Measurements from ENCODE around the gene NCAM2.

NCAM2 gene

DNA sequence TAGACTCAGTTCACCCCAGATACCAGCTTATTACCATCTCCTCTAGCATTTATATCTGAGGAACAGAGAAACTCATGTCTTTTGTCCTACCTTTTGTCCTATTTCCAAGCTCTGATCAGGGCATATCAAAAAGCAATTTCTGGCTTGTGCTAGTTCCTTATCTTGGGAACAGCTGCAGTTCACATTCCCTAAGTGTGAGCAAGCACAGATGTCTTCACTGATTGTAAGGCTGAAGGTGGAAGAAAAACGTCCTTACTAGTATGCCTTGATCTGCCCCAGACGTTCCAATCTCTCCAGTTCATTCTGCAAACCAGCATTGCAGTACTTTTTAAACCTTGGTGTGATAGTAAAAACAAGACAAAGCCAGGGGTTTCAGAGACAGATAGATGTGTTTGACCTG, 139.8 kb downstream of the NCAM2 start:
- TF ChIP-seq, protein P1, sequence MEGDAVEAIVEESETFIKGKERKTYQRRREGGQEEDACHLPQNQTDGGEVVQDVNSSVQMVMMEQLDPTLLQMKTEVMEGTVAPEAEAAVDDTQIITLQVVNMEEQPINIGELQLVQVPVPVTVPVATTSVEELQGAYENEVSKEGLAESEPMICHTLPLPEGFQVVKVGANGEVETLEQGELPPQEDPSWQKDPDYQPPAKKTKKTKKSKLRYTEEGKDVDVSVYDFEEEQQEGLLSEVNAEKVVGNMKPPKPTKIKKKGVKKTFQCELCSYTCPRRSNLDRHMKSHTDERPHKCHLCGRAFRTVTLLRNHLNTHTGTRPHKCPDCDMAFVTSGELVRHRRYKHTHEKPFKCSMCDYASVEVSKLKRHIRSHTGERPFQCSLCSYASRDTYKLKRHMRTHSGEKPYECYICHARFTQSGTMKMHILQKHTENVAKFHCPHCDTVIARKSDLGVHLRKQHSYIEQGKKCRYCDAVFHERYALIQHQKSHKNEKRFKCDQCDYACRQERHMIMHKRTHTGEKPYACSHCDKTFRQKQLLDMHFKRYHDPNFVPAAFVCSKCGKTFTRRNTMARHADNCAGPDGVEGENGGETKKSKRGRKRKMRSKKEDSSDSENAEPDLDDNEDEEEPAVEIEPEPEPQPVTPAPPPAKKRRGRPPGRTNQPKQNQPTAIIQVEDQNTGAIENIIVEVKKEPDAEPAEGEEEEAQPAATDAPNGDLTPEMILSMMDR (IDR thresholded peaks at IDR 0.05; ENCODE audit: insufficient read depth, low read length), result no peak
- TF ChIP-seq SPI1 (IDR thresholded peaks at IDR 0.05; ENCODE audit: borderline replicate concordance, low read depth), result no peak
- TF ChIP-seq, protein P2, sequence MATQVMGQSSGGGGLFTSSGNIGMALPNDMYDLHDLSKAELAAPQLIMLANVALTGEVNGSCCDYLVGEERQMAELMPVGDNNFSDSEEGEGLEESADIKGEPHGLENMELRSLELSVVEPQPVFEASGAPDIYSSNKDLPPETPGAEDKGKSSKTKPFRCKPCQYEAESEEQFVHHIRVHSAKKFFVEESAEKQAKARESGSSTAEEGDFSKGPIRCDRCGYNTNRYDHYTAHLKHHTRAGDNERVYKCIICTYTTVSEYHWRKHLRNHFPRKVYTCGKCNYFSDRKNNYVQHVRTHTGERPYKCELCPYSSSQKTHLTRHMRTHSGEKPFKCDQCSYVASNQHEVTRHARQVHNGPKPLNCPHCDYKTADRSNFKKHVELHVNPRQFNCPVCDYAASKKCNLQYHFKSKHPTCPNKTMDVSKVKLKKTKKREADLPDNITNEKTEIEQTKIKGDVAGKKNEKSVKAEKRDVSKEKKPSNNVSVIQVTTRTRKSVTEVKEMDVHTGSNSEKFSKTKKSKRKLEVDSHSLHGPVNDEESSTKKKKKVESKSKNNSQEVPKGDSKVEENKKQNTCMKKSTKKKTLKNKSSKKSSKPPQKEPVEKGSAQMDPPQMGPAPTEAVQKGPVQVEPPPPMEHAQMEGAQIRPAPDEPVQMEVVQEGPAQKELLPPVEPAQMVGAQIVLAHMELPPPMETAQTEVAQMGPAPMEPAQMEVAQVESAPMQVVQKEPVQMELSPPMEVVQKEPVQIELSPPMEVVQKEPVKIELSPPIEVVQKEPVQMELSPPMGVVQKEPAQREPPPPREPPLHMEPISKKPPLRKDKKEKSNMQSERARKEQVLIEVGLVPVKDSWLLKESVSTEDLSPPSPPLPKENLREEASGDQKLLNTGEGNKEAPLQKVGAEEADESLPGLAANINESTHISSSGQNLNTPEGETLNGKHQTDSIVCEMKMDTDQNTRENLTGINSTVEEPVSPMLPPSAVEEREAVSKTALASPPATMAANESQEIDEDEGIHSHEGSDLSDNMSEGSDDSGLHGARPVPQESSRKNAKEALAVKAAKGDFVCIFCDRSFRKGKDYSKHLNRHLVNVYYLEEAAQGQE (IDR thresholded peaks at IDR 0.05; ENCODE audit: insufficient replicate concordance, low read depth), result no peak
- TF ChIP-seq POLR2AphosphoS5 (IDR thresholded peaks at IDR 0.05; ENCODE audit: low read depth), result no peak
- TF ChIP-seq GABPA (IDR thresholded peaks at IDR 0.05; ENCODE audit: low read depth), result no peak
- Histone ChIP-seq H3K27me3 (ENCODE audit: insufficient read depth, poor library complexity, severe bottlenecking) (no peaks in the 10 kb centered on the region), H3K4me3 (replicated peaks; ENCODE audit: insufficient read depth, low read length) (no peak overlapping the region), H3K27ac (replicated peaks) (no peak overlapping the region)
- DNase-seq (ENCODE audit: low read depth in 1 of 2, low spot score in 1 of 2), result no peak

DNA sequence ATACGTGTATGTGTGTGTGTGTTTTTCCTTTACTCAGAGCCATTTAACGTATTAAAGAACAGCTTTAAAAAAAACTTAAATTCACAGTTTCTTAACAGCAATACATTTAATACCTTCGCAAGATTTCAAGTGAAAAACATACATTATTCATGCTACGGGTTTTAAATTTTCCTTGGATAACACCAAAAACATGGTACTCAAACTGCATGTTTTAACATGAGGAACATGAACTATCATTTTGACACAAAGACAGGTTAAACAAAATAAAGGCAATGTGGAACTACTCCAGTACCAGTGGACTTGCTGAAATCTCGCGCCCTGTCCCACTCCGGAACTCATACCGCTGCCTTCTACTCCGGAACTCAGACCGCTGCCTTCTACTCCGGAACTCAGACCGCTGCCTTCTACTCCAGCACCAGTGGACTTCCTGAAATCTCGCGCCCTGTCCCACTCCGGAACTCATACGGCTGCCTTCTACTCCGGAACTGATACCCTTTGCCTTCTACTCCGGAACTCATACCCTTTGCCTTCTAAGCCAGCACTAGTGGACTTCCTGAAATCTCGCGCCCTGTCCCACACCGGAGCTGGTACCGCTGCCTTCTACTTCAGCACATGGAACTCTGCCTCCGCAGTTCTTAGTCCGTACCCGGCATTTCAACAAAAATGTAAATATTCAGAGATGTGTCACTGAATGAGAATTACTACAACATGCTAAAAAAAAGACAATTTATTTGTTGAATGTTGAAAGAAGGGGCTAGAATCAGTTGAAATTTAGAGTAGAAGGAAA, 148.6 kb downstream of the NCAM2 start:
- H3K27ac ChIP-seq (replicated peaks), result no peak overlapping the region
- no peaks in the 10 kb centered on the region for H3K27me3 ChIP-seq (ENCODE audit: insufficient read depth, poor library complexity, severe bottlenecking)
- no peak overlapping the region for H3K4me3 ChIP-seq (replicated peaks; ENCODE audit: insufficient read depth, low read length)
- TF ChIP-seq GABPA (IDR thresholded peaks at IDR 0.05; ENCODE audit: low read depth) (no peak), POLR2AphosphoS5 (IDR thresholded peaks at IDR 0.05; ENCODE audit: low read depth) (no peak)
- TF ChIP-seq, protein P1 (IDR thresholded peaks at IDR 0.05; ENCODE audit: insufficient read depth, low read length), result no peak
- DNase-seq (ENCODE audit: low read depth in 1 of 2, low spot score in 1 of 2), result no peak

DNA sequence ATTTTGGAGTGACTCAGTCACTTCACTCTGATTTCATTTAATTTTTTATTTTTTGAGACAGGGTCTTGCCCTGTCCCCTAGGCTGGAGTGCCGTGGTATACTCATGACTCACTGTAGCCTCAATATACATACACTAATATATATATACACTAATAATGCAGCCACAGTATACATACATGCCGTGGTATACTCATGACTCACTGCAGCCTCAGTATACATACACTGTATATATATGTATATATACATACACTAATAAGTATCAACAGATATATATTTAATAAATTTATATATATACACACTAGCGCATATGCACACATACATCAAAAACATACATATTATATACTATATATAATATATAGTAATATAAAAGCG, 149.2 kb downstream of the NCAM2 start:
- TF ChIP-seq, protein P2 (IDR thresholded peaks at IDR 0.05; ENCODE audit: insufficient replicate concordance, low read depth), result no peak
- TF ChIP-seq, protein P1 (IDR thresholded peaks at IDR 0.05; ENCODE audit: insufficient read depth, low read length), result no peak
- TF ChIP-seq GABPA (IDR thresholded peaks at IDR 0.05; ENCODE audit: low read depth), result no peak
- no peak for TF ChIP-seq SPI1 (IDR thresholded peaks at IDR 0.05; ENCODE audit: borderline replicate concordance, low read depth)
- TF ChIP-seq POLR2AphosphoS5 (IDR thresholded peaks at IDR 0.05; ENCODE audit: low read depth), result no peak
- DNase-seq (ENCODE audit: low read depth in 1 of 2, low spot score in 1 of 2), result no peak
- H3K4me3 ChIP-seq (replicated peaks; ENCODE audit: insufficient read depth, low read length), result no peak overlapping the region

DNA sequence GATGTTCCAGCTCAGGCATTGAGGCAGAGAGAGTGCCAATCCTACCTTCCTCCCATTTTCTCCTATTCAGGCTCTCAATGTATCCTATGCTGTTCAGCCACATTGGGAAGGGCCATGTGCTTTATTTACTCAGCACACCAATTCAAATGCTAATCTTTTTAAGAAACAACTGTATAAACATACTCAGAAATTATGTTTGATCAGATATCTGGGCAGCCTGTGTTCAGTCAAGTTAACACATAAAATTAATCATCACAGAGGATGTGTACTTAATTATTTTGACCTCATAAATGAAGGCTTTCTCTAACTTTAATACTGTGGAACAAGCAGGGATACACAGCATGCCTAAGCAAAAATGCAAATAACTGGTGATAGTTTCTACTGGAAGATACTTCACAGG, 149.8 kb downstream of the NCAM2 start:
- DNase-seq (ENCODE audit: low read depth in 1 of 2, low spot score in 1 of 2), result no peak
- no peak overlapping the region for H3K27ac ChIP-seq (replicated peaks)
- H3K4me3 ChIP-seq (replicated peaks; ENCODE audit: insufficient read depth, low read length), result no peak overlapping the region
- TF ChIP-seq, protein P2 (IDR thresholded peaks at IDR 0.05; ENCODE audit: insufficient replicate concordance, low read depth), result no peak
- TF ChIP-seq SPI1 (IDR thresholded peaks at IDR 0.05; ENCODE audit: borderline replicate concordance, low read depth), result no peak
- no peak for TF ChIP-seq GABPA (IDR thresholded peaks at IDR 0.05; ENCODE audit: low read depth)
- TF ChIP-seq, protein P1 (IDR thresholded peaks at IDR 0.05; ENCODE audit: insufficient read depth, low read length), result no peak
- no peak for TF ChIP-seq POLR2AphosphoS5 (IDR thresholded peaks at IDR 0.05; ENCODE audit: low read depth)
- no peaks in the 10 kb centered on the region for H3K27me3 ChIP-seq (ENCODE audit: insufficient read depth, poor library complexity, severe bottlenecking)

More for the DNA sequence above, 149.2 kb downstream of the NCAM2 start:
- H3K27me3 ChIP-seq (ENCODE audit: insufficient read depth, poor library complexity, severe bottlenecking), result no peaks in the 10 kb centered on the region
- no peak overlapping the region for H3K27ac ChIP-seq (replicated peaks)

Measured in HL-60 (cell line).